WTC11 (cell line): ENCODE data around the gene ZNF367. TPM values are rescaled to one million over a fixed set of nuclear protein-coding genes. Genes with fewer than 3 reads are reported as not detected.

Experiments used
- ATAC-seq: fragments of 200-7000 bp; cut with Tn5 transposase; 2 replicates; pipeline ENCODE4 v1.10.0; 2021; ENCODE audit warnings: mild to moderate bottlenecking, moderate library complexity
- CTCF ChIA-PET: fragments of 300-600 bp; sonication (Branson Sonifier 250); formaldehyde crosslinking; loops from one replicate; lab custom pipeline; 2021; ENCODE audit warnings: antibody characterized with exemption; lab: Charles Lee
- POLR2A ChIA-PET: fragments of 350-600 bp; sonication (Branson Sonifier 250); formaldehyde crosslinking; loops from one replicate; lab custom pipeline; 2021; ENCODE audit warnings: antibody characterized with exemption; lab: Charles Lee
- DNase-seq: peaks from one replicate; pipeline ENCODE4 v3.0.0; 2021; ENCODE audit warnings: low spot score
- H3K27ac Mint-ChIP-seq: 2 replicates; pipeline ENCODE4 v1.8.0; 2021; ENCODE audit warnings: mixed read lengths
- H3K27me3 Mint-ChIP-seq: 2 replicates; pipeline ENCODE4 v1.8.0; 2021; ENCODE audit warnings: low read depth, mild to moderate bottlenecking, moderate library complexity, mixed read lengths
- H3K36me3 Mint-ChIP-seq: 2 replicates; pipeline ENCODE4 v1.8.0; 2021; ENCODE audit warnings: mixed read lengths
- H3K4me1 Mint-ChIP-seq: 2 replicates; pipeline ENCODE4 v1.8.0; 2022; ENCODE audit warnings: mixed read lengths
- H3K4me3 Mint-ChIP-seq: 2 replicates; pipeline ENCODE4 v1.8.0; 2021; ENCODE audit warnings: mild to moderate bottlenecking, moderate library complexity, mixed read lengths
- H3K9me3 Mint-ChIP-seq: 2 replicates; pipeline ENCODE4 v1.8.0; 2021; ENCODE audit warnings: mixed read lengths
- HMGXB4 ChIP-seq: sonication (generic); formaldehyde crosslinking; IDR thresholded peaks from 2 replicates; pipeline ENCODE4 v1.8.1; 2023; ENCODE audit warnings: mild to moderate bottlenecking, moderate library complexity, missing genetic modification reagents
- KAT7 ChIP-seq: sonication (generic); formaldehyde crosslinking; IDR thresholded peaks from 2 replicates; pipeline ENCODE4 v1.8.1; 2023; ENCODE audit warnings: missing genetic modification reagents, mild to moderate bottlenecking, borderline replicate concordance
- MAX ChIP-seq: sonication (generic); formaldehyde crosslinking; IDR thresholded peaks from 2 replicates; pipeline ENCODE4 v1.8.0; 2022; ENCODE audit warnings: mild to moderate bottlenecking, missing genetic modification reagents
- NFYB ChIP-seq: sonication (generic); formaldehyde crosslinking; conservative IDR thresholded peaks from 2 replicates; pipeline ENCODE4 v1.8.0; 2022; ENCODE audit warnings: low read depth, missing genetic modification reagents
- OVOL2 ChIP-seq: fragments of 250-450 bp; sonication (Bioruptor Pico); IDR thresholded peaks from 2 replicates; pipeline ENCODE4 v1.9.0; 2021; ENCODE audit warnings: mild to moderate bottlenecking, borderline replicate concordance
- USF1 ChIP-seq: sonication (generic); formaldehyde crosslinking; IDR thresholded peaks from 2 replicates; pipeline ENCODE4 v1.8.0; 2022; ENCODE audit warnings: mild to moderate bottlenecking, missing genetic modification reagents
- total RNA-seq: library from RNA; stranded (reverse); gene quantifications from 3 replicates; pipeline ENCODE4 v1.2.3, GENCODE V29; 2021
- TF ChIP-seq, protein P1 (sequence below): sonication (generic); formaldehyde crosslinking; IDR thresholded peaks from 2 replicates; pipeline ENCODE4 v1.8.0; 2022; ENCODE audit warnings: mild to moderate bottlenecking, missing genetic modification reagents
- TF ChIP-seq, protein P2 (sequence below): sonication (generic); formaldehyde crosslinking; IDR thresholded peaks from 2 replicates; pipeline ENCODE4 v1.8.1; 2023; ENCODE audit warnings: mild to moderate bottlenecking, missing genetic modification reagents
- TF ChIP-seq, protein P3 (sequence below): sonication (generic); formaldehyde crosslinking; IDR thresholded peaks from 2 replicates; pipeline ENCODE4 v1.8.0; 2023; ENCODE audit warnings: missing genetic modification reagents, mild to moderate bottlenecking, borderline replicate concordance

ZNF367 gene
- total RNA-seq, 1 experiment from 2014 or later: 7.4 TPM

DNA sequence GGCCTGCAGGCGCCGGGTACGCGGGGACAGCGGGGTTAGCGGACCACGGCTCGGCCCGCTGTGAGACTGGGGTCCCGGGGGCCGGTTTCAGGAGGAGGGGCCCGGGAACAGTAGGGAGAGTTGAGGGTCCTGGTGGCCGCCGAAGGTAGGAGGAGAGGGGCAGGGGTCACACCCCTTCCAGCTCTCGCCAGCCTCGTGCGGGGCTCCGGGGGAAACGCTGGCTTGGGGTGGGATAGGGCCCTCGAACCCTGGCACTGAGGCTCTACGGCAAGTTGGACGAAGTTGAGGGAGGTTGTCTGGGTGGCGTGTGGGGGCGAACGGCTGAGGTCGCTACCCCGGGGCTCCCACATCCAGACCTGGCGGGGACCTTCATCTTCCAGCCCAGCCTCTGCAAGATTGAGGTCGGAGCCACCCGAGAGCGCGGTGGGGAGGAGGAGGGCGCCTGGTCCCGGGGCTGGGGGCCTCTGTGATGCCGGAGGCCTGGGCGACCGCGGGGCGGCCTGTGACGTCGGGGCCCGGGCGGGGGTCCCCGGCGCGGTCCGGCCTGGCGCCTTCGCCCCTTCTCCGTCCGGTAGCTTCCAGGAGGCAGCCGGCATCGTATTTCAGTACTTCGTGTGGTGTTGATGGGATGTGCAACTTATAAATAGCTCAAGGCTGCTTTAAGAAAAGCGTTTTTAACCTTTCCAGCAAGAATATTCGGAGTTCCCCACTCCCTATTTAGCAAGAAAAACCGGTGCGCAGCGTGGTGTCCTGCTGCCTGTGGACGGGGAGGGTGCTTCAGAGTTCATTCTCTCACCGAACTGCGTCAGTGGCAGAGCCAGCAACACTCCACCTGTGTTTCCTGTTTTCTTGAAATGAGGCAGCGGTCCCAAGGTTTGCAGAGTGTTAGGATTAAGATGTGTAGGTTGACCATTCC is 32.7 kb upstream of the ZNF367 start:
- no peak overlapping the region; the same call in 1 of the 2 replicates for H3K27ac Mint-ChIP-seq

More for the DNA sequence above, 32.7 kb upstream of the ZNF367 start:
- H3K27me3 Mint-ChIP-seq: peaks cover 39% of the 10 kb centered on the region
- CTCF ChIA-PET: interaction anchor here (0.5 to 3.1 kb wide), 6 partner anchors 9 to 216 kb away, joined by 3 to 24 read pairs (median 8); no protein-coding TSS in a partner anchor
- ATAC-seq: peak; percentile 3
- no peaks in the 10 kb centered on the region for H3K9me3 Mint-ChIP-seq
- H3K4me1 Mint-ChIP-seq: peaks cover 15% of the 10 kb centered on the region
- H3K36me3 Mint-ChIP-seq: no peaks in the 10 kb centered on the region
- H3K4me3 Mint-ChIP-seq: peak overlapping the region; percentile 85
- POLR2A ChIA-PET: interaction anchor here (1.6 to 1.8 kb wide), 2 partner anchors 11 to 12 kb away, joined by 5 to 6 read pairs; no protein-coding TSS in a partner anchor
- peak; percentile 30 for DNase-seq
- TF ChIP-seq USF1 (peak; percentile 29; the same call in 1 of the 2 replicates), OVOL2 (CRISPR knock-in tag) (no peak), NFYB (no peak), HMGXB4 (CRISPR knock-in tag) (peak; percentile 33; the same call in 1 of the 2 replicates), MAX (CRISPR knock-in tag) (peak; percentile 23; the same call in 1 of the 2 replicates), KAT7 (CRISPR knock-in tag) (peak; percentile 32; the same call in 1 of the 2 replicates)
- TF ChIP-seq, protein P1, sequence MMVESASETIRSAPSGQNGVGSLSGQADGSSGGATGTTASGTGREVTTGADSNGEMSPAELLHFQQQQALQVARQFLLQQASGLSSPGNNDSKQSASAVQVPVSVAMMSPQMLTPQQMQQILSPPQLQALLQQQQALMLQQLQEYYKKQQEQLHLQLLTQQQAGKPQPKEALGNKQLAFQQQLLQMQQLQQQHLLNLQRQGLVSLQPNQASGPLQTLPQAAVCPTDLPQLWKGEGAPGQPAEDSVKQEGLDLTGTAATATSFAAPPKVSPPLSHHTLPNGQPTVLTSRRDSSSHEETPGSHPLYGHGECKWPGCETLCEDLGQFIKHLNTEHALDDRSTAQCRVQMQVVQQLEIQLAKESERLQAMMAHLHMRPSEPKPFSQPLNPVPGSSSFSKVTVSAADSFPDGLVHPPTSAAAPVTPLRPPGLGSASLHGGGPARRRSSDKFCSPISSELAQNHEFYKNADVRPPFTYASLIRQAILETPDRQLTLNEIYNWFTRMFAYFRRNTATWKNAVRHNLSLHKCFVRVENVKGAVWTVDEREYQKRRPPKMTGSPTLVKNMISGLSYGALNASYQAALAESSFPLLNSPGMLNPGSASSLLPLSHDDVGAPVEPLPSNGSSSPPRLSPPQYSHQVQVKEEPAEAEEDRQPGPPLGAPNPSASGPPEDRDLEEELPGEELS: no peak
- TF ChIP-seq, protein P2, sequence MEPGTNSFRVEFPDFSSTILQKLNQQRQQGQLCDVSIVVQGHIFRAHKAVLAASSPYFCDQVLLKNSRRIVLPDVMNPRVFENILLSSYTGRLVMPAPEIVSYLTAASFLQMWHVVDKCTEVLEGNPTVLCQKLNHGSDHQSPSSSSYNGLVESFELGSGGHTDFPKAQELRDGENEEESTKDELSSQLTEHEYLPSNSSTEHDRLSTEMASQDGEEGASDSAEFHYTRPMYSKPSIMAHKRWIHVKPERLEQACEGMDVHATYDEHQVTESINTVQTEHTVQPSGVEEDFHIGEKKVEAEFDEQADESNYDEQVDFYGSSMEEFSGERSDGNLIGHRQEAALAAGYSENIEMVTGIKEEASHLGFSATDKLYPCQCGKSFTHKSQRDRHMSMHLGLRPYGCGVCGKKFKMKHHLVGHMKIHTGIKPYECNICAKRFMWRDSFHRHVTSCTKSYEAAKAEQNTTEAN (CRISPR knock-in tag): no peak
- TF ChIP-seq, protein P3, sequence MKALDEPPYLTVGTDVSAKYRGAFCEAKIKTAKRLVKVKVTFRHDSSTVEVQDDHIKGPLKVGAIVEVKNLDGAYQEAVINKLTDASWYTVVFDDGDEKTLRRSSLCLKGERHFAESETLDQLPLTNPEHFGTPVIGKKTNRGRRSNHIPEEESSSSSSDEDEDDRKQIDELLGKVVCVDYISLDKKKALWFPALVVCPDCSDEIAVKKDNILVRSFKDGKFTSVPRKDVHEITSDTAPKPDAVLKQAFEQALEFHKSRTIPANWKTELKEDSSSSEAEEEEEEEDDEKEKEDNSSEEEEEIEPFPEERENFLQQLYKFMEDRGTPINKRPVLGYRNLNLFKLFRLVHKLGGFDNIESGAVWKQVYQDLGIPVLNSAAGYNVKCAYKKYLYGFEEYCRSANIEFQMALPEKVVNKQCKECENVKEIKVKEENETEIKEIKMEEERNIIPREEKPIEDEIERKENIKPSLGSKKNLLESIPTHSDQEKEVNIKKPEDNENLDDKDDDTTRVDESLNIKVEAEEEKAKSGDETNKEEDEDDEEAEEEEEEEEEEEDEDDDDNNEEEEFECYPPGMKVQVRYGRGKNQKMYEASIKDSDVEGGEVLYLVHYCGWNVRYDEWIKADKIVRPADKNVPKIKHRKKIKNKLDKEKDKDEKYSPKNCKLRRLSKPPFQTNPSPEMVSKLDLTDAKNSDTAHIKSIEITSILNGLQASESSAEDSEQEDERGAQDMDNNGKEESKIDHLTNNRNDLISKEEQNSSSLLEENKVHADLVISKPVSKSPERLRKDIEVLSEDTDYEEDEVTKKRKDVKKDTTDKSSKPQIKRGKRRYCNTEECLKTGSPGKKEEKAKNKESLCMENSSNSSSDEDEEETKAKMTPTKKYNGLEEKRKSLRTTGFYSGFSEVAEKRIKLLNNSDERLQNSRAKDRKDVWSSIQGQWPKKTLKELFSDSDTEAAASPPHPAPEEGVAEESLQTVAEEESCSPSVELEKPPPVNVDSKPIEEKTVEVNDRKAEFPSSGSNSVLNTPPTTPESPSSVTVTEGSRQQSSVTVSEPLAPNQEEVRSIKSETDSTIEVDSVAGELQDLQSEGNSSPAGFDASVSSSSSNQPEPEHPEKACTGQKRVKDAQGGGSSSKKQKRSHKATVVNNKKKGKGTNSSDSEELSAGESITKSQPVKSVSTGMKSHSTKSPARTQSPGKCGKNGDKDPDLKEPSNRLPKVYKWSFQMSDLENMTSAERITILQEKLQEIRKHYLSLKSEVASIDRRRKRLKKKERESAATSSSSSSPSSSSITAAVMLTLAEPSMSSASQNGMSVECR (CRISPR knock-in tag): 0 out of 2 replicates have a peak, but pooled peaks have one; percentile 35
